Heart left ventricle (tissue), 13 donors: ENCODE measurements around the gene TMEM232.

Experiments
- CTCF ChIP-seq, 12 donors: fragments of 200-600 bp; sonication (generic) in 4 of 12; IDR thresholded peaks; one replicate each; pipeline versions ENCODE4 v1.5.0 to v1.8.0; 2018 to 2022; ENCODE audit warnings: antibody characterized with exemption in 12 of 12, mild to moderate bottlenecking in 5 of 12
- POLR2A ChIP-seq, 2 donors: fragments of 450-650 bp; IDR thresholded peaks; one replicate each; pipeline ENCODE4 v1.6.1; 2017; ENCODE audit warnings: antibody characterized with exemption in 2 of 2, mild to moderate bottlenecking in 2 of 2, moderate library complexity in 2 of 2
- donor health status: ischemic (EF 13 %, LVEDD 7.1; RV severe dilation, severe dysfunction).
- donor health status: DM: no; HTN: yes; CAD: no.
- donor health status: DM: no; HTN: no; CAD: no.
- donor health status: ischemic (EF 25% LVEDD 6.9; RV normal size, moderate dysfunction).
- donor health status: ischemic (EF 25% LVEDD 5.7; RV mildly dilated, moderate dysfunction).
- donor health status: ischemic (EF 35%, LVEDD 5.7; RV mildly dilated, moderate dysfunction).
- donor health status: nonischemic (EF 11% LVEDD 7.7; RV severe dilation, severe dysfunction).
- donor health status: DM: yes; HTN: yes; CAD: no.
- donor health status: PGD.
- donor health status: ischemic (EF 29% LVEDD 5.4; RV normal size, mild dysfunction).
- donor health status: nonischemic (EF 23%, LVEDD 6.1; RV moderate dilation, normal function).

GRCh38 chr5:110612794-110613247, 113.7 kb downstream of the TMEM232 start:
- no peak for TF ChIP-seq POLR2A (IDR thresholded peaks at IDR 0.05)
- TF ChIP-seq CTCF (IDR thresholded peaks at IDR 0.05) = no peak
